ENCODE results near the gene CFAP161.

Gene CFAP161

DNA sequence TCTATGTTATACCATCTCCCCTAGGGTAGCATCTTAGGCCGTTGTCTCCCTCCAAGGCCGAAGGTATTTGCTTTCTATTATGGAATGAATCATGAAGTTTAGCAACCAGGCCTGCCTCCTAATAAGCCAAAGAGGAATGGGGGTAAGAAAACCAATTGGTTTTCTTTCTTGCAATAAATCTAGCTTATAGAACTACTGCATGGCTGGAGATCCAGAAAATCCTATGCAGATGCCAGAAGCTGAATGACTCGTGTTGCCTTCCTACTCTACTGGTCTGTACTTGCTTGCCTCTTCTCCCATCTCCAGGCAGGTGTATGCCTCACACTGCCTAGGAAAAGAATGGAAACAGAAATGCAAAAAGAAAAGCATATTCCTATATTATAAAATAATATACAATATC lies 31.5 kb downstream of the CFAP161 start:
- TF ChIP-seq, protein P1, sequence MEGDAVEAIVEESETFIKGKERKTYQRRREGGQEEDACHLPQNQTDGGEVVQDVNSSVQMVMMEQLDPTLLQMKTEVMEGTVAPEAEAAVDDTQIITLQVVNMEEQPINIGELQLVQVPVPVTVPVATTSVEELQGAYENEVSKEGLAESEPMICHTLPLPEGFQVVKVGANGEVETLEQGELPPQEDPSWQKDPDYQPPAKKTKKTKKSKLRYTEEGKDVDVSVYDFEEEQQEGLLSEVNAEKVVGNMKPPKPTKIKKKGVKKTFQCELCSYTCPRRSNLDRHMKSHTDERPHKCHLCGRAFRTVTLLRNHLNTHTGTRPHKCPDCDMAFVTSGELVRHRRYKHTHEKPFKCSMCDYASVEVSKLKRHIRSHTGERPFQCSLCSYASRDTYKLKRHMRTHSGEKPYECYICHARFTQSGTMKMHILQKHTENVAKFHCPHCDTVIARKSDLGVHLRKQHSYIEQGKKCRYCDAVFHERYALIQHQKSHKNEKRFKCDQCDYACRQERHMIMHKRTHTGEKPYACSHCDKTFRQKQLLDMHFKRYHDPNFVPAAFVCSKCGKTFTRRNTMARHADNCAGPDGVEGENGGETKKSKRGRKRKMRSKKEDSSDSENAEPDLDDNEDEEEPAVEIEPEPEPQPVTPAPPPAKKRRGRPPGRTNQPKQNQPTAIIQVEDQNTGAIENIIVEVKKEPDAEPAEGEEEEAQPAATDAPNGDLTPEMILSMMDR (conservative IDR thresholded peaks at IDR 0.05; ENCODE audit: low read depth, low read length) = no peak
- DNase-seq (ENCODE audit: low read depth) = no peak
- H3K4me3 ChIP-seq (ENCODE audit: low read length) = no peak overlapping the region

DNA sequence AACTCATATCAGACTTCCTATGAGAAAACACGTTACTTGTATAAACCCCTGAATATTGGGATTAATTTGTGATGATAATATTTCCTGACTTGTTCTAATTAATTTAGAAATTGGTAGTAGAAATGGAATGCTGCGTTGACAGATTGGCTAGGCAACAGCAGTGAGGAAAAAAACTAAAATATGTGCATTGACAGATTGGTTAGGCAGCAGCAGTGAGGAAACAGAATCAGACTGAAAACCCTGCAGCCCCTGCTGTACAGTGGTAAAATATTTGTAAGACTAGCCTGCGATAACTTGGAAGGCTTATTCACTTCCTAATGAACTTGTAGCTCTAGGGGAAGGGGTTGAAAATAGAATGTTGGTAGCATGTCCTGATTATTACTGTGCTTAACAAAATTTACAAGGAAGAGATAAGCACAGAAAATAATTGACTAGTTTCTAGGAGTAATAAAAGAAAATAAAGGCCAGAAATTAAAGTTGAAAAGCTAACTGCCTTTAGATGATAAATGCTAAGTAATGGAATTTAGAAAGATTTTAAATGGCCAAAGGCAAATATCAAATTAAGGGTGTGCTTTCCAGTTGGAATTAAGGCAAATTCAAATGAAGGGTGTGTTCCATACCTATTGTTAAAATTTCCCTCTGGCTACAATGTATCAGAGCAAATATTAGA lies 32.7 kb downstream of the CFAP161 start:
- TF ChIP-seq, protein P1 (conservative IDR thresholded peaks at IDR 0.05; ENCODE audit: low read depth, low read length) = no peak

DNA sequence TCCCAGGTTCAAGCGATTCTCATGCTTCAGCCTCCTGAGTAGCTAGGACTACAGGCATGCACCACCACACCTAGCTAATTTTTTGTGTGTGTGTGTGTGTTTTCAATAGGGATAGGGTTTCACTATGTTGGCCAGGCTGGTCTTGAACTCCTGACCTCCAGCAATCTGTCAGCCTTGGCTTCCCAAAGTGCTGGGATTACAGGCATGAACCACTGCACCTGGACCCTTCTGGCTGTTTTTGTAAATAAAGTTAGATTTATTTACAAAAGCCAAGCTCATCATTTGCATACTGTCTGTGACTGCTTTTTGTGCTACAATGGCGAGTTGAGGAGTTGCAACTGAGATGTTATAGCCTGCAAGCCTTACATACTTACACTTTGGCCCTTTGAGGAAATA lies 34.1 kb downstream of the CFAP161 start:
- H3K4me3 ChIP-seq (ENCODE audit: low read length) = no peak overlapping the region
- DNase-seq (ENCODE audit: low read depth) = no peak
- TF ChIP-seq, protein P1 (conservative IDR thresholded peaks at IDR 0.05; ENCODE audit: low read depth, low read length) = no peak

More for the DNA sequence above, 32.7 kb downstream of the CFAP161 start:
- H3K4me3 ChIP-seq (ENCODE audit: low read length) = no peak overlapping the region
- DNase-seq (ENCODE audit: low read depth) = no peak

- DNase-seq (ENCODE audit: low read depth) = no peak
- TF ChIP-seq, protein P1 (conservative IDR thresholded peaks at IDR 0.05; ENCODE audit: low read depth, low read length) = no peak
Observed at GRCh38 chr15:81168644-81169043, 34.6 kb downstream of the CFAP161 start.

GRCh38 chr15:81170511-81170910 lies 36.4 kb downstream of the CFAP161 start:
- TF ChIP-seq, protein P1 (conservative IDR thresholded peaks at IDR 0.05; ENCODE audit: low read depth, low read length) = no peak
- no peak for DNase-seq (ENCODE audit: low read depth)
- H3K4me3 ChIP-seq (ENCODE audit: low read length) = no peak overlapping the region

More at GRCh38 chr15:81168644-81169043, 34.6 kb downstream of the CFAP161 start:
- H3K4me3 ChIP-seq (ENCODE audit: low read length) = no peak overlapping the region

- TF ChIP-seq, protein P1 (conservative IDR thresholded peaks at IDR 0.05; ENCODE audit: low read depth, low read length) = no peak
- no peak overlapping the region for H3K4me3 ChIP-seq (ENCODE audit: low read length)
- DNase-seq (ENCODE audit: low read depth) = no peak
Observed at GRCh38 chr15:81171286-81171685, 37.2 kb downstream of the CFAP161 start.

GRCh38 chr15:81174125-81174791 lies 40.2 kb downstream of the CFAP161 start:
- no peak overlapping the region for H3K4me3 ChIP-seq (ENCODE audit: low read length)
- no peak for DNase-seq (ENCODE audit: low read depth)
- TF ChIP-seq, protein P1 (conservative IDR thresholded peaks at IDR 0.05; ENCODE audit: low read depth, low read length) = no peak

All from retinal pigment epithelial cell (primary cell).